IPS-18a (cell line): ENCODE data around the gene ZNF3.

Source experiments
- H3K27ac ChIP-seq: one replicate; pipeline ENCODE4 v1.5.1; 2013; ENCODE audit warnings: low read length
- H3K27me3 ChIP-seq: one replicate; pipeline ENCODE4 v1.6.1; 2013; ENCODE audit warnings: mild to moderate bottlenecking, low read length; ENCODE audit not compliant: control insufficient read depth, insufficient read depth
- H3K36me3 ChIP-seq: one replicate; pipeline ENCODE4 v1.6.1; 2013; ENCODE audit warnings: low read depth, low read length; ENCODE audit not compliant: control insufficient read depth
- H3K4me1 ChIP-seq: one replicate; pipeline ENCODE4 v1.6.1; 2013; ENCODE audit warnings: low read depth, low read length; ENCODE audit not compliant: control insufficient read depth
- H3K4me3 ChIP-seq: one replicate; pipeline ENCODE4 v1.5.1; 2013; ENCODE audit warnings: low read length
- H3K9ac ChIP-seq: one replicate; pipeline ENCODE4 v1.6.1; 2013; ENCODE audit warnings: mild to moderate bottlenecking, low read length, moderate library complexity
- H3K9me3 ChIP-seq: one replicate; pipeline ENCODE4 v1.6.1; 2013; ENCODE audit warnings: low read depth, low read length; ENCODE audit not compliant: control insufficient read depth

The ZNF3 gene

DNA sequence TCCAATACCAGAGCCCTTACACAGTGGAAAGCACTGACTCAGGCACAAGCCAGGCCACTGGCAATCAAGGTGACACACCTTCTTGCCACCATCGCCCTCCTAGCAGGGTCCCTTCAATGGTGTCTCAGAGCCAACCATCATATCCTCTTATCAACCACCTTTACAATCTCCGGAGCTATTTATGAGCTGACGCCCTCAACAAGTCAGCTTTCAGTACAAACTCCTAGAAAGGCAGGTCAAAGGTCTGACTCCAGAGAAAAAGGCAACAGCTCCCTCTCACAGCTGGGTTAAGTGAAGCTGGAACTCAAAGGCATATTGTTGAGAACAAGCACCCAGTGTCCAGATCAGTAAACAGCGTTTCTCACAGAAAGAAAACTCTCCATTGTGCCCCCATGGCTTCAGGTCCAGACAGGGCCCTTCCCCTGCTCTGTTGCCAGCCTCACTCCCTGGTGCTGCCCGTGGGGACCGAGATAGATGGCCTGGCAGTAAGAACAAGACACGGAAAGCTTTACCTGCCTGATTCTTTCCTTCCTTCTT, 2.4 kb downstream of the ZNF3 start:
- peaks cover 50% of the 10 kb centered on the region for H3K36me3 ChIP-seq
- H3K27ac ChIP-seq: no peak overlapping the region
- no peaks in the 10 kb centered on the region for H3K27me3 ChIP-seq
- no peak overlapping the region for H3K9ac ChIP-seq
- H3K4me3 ChIP-seq: no peak overlapping the region
- H3K9me3 ChIP-seq: no peaks in the 10 kb centered on the region
- H3K4me1 ChIP-seq: peaks cover 9% of the 10 kb centered on the region

GRCh38 chr7:100077205-100077604, 4.3 kb downstream of the ZNF3 start:
- no peak overlapping the region for H3K9ac ChIP-seq
- H3K36me3 ChIP-seq: peaks cover 69% of the 10 kb centered on the region

DNA sequence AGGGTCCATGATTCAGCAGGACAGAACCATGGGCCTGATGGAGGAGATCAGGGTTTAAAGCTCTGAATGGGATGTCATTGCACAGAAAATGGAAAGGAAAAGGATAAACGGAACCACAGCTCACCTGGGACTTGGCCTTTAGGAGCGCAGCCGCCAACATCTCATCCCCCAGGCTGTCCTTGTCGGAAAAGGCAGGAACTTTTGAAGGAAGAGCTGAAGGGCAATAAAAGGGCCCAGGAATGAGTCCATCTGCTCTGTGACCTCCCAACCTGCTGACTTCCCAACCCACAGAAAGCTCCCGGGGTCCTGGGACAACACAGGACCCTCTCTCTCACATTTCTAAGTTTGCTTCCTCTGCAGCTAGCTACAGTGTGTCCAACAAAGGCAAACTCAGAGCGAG, 6.1 kb downstream of the ZNF3 start:
- H3K9me3 ChIP-seq: peaks cover 34% of the 10 kb centered on the region
- H3K4me3 ChIP-seq: no peak overlapping the region
- peaks cover 87% of the 10 kb centered on the region for H3K36me3 ChIP-seq
- no peak overlapping the region for H3K9ac ChIP-seq
- no peaks in the 10 kb centered on the region for H3K27me3 ChIP-seq
- no peak overlapping the region for H3K27ac ChIP-seq
- H3K4me1 ChIP-seq: no peaks in the 10 kb centered on the region

More at GRCh38 chr7:100077205-100077604, 4.3 kb downstream of the ZNF3 start:
- Histone ChIP-seq H3K4me3 (no peak overlapping the region), H3K27ac (no peak overlapping the region), H3K27me3 (no peaks in the 10 kb centered on the region), H3K4me1 (no peaks in the 10 kb centered on the region), H3K9me3 (peaks cover 16% of the 10 kb centered on the region)

GRCh38 chr7:100074841-100075240, 6.7 kb downstream of the ZNF3 start:
- Histone ChIP-seq H3K36me3 (peaks cover 93% of the 10 kb centered on the region), H3K27me3 (no peaks in the 10 kb centered on the region), H3K27ac (no peak overlapping the region), H3K9me3 (peaks cover 38% of the 10 kb centered on the region), H3K9ac (no peak overlapping the region), H3K4me3 (no peak overlapping the region), H3K4me1 (no peaks in the 10 kb centered on the region)

DNA sequence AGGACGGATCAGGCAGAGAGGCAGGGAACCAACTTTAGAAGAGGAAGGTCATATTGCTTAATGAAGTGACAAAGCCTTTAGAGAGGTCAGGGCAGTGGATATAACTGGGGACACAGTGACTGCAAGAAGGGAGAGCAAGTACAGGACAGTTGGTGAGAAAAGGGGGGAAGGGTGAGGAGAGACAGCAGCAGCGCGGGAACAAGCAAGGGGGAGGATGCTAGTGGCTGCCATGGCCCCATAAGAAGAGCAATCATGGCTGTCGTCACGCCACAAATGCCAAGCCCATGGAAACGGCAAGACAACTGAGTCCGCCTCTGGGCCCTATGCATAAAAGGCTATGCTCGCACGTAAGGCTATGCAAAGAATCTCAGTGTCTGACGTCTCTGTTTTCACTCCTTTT, 9.1 kb downstream of the ZNF3 start:
- peaks cover 83% of the 10 kb centered on the region for H3K36me3 ChIP-seq

GRCh38 chr7:100071018-100071723, 10.4 kb downstream of the ZNF3 start:
- H3K9ac ChIP-seq: no peak overlapping the region
- peaks cover 71% of the 10 kb centered on the region for H3K36me3 ChIP-seq
- no peak overlapping the region for H3K27ac ChIP-seq
- H3K4me3 ChIP-seq: no peak overlapping the region
- peaks cover 38% of the 10 kb centered on the region for H3K9me3 ChIP-seq
- no peaks in the 10 kb centered on the region for H3K4me1 ChIP-seq
- no peaks in the 10 kb centered on the region for H3K27me3 ChIP-seq

More for the DNA sequence above, 9.1 kb downstream of the ZNF3 start:
- H3K9ac ChIP-seq: no peak overlapping the region
- no peaks in the 10 kb centered on the region for H3K4me1 ChIP-seq
- H3K27ac ChIP-seq: no peak overlapping the region
- H3K9me3 ChIP-seq: peaks cover 38% of the 10 kb centered on the region
- H3K27me3 ChIP-seq: no peaks in the 10 kb centered on the region
- no peak overlapping the region for H3K4me3 ChIP-seq

GRCh38 chr7:100069991-100070390, 11.5 kb downstream of the ZNF3 start:
- no peaks in the 10 kb centered on the region for H3K27me3 ChIP-seq
- H3K4me3 ChIP-seq: no peak overlapping the region
- H3K4me1 ChIP-seq: no peaks in the 10 kb centered on the region
- H3K27ac ChIP-seq: no peak overlapping the region
- no peak overlapping the region for H3K9ac ChIP-seq
- peaks cover 38% of the 10 kb centered on the region for H3K9me3 ChIP-seq
- peaks cover 63% of the 10 kb centered on the region for H3K36me3 ChIP-seq

GRCh38 chr7:100066953-100067352, 14.6 kb downstream of the ZNF3 start:
- H3K4me1 ChIP-seq: no peaks in the 10 kb centered on the region
- no peak overlapping the region for H3K9ac ChIP-seq
- H3K36me3 ChIP-seq: peaks cover 50% of the 10 kb centered on the region
- H3K4me3 ChIP-seq: no peak overlapping the region
- H3K27me3 ChIP-seq: no peaks in the 10 kb centered on the region
- H3K27ac ChIP-seq: no peak overlapping the region
- H3K9me3 ChIP-seq: peaks cover 19% of the 10 kb centered on the region

DNA sequence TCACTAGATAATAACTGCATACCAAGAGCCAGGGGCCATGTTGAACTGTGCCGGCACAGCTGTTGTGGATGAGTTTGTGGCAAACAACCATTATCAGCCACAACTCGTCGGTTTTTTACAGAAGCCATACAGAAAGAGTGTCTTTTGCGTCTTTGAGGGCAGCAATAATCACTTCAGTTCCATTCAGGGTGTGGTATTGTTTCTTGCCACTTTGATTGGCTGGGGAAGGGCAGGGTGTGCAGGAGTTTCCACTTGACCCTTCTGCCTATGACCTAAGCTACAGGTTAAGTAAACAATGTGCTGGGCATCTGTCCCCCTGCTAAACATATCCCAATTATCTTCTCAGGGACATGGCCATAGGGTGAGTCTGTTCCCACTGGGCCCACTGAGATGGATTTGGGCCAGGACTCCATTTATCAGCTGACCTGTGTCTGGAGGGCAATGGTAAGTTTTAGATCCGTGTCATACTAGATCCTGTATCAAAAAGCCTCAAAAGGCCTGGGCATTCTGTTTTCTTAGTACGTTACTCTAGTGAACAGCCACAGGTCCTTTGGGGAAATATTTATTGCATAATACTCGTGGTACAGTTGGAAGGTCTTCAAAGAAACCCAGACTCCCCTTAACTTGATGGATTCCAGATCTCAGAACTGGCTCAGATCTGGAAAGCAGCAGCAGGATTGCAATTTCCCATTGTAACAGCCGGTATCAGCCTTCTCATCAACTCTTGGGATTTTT, 15.9 kb downstream of the ZNF3 start:
- Histone ChIP-seq H3K27ac (no peak overlapping the region), H3K9ac (no peak overlapping the region), H3K4me3 (no peak overlapping the region), H3K9me3 (peaks cover 6% of the 10 kb centered on the region), H3K36me3 (peaks cover 37% of the 10 kb centered on the region), H3K27me3 (no peaks in the 10 kb centered on the region), H3K4me1 (no peaks in the 10 kb centered on the region)

GRCh38 chr7:100064162-100064561, 17.4 kb downstream of the ZNF3 start:
- Histone ChIP-seq H3K9ac (no peak overlapping the region), H3K27me3 (no peaks in the 10 kb centered on the region), H3K36me3 (peaks cover 25% of the 10 kb centered on the region), H3K4me3 (no peak overlapping the region), H3K9me3 (no peaks in the 10 kb centered on the region), H3K27ac (no peak overlapping the region), H3K4me1 (no peaks in the 10 kb centered on the region)

- Histone ChIP-seq H3K27me3 (no peaks in the 10 kb centered on the region), H3K9me3 (no peaks in the 10 kb centered on the region), H3K4me1 (no peaks in the 10 kb centered on the region), H3K27ac (no peak overlapping the region), H3K36me3 (peaks cover 32% of the 10 kb centered on the region), H3K4me3 (no peak overlapping the region), H3K9ac (no peak overlapping the region)
These were observed 18.1 kb downstream of the ZNF3 start for GRCh38 chr7:100063376-100063775.
